ENCODE data around the gene DNAJC11.

DNAJC11 gene

GRCh38 chr1:6685381-6685780, 16.2 kb downstream of the DNAJC11 start:
- TF ChIP-seq, protein P1, sequence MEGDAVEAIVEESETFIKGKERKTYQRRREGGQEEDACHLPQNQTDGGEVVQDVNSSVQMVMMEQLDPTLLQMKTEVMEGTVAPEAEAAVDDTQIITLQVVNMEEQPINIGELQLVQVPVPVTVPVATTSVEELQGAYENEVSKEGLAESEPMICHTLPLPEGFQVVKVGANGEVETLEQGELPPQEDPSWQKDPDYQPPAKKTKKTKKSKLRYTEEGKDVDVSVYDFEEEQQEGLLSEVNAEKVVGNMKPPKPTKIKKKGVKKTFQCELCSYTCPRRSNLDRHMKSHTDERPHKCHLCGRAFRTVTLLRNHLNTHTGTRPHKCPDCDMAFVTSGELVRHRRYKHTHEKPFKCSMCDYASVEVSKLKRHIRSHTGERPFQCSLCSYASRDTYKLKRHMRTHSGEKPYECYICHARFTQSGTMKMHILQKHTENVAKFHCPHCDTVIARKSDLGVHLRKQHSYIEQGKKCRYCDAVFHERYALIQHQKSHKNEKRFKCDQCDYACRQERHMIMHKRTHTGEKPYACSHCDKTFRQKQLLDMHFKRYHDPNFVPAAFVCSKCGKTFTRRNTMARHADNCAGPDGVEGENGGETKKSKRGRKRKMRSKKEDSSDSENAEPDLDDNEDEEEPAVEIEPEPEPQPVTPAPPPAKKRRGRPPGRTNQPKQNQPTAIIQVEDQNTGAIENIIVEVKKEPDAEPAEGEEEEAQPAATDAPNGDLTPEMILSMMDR (conservative IDR thresholded peaks at IDR 0.05; ENCODE audit: low read depth, low read length) = no peak
- H3K4me3 ChIP-seq (ENCODE audit: low read depth, low read length) = no peak overlapping the region
- no peak for DNase-seq (ENCODE audit: low read depth)

GRCh38 chr1:6683434-6683833, 18.2 kb downstream of the DNAJC11 start:
- TF ChIP-seq, protein P1 (conservative IDR thresholded peaks at IDR 0.05; ENCODE audit: low read depth, low read length) = no peak
- H3K4me3 ChIP-seq (ENCODE audit: low read depth, low read length) = no peak overlapping the region

DNA sequence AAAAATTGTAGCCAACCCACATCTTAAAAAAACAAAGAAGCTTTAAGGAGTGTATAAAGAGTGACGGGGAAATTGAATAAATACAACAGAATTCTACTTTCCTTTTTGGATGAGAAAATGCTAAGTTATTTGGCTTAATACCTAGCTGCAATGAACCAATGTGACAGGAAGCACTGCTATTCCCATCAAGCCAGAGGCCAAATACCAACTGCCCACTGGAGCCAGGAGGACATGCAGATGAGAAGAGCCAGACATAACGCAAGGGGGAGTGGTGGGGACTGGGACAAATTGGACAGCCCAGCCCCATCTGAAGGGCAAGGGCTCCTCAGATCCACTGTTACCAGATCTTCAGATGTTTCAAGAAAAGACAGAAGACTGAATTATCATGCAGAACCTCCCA, 25.7 kb downstream of the DNAJC11 start:
- no peak for DNase-seq (ENCODE audit: low read depth)
- no peak overlapping the region for H3K4me3 ChIP-seq (ENCODE audit: low read depth, low read length)
- TF ChIP-seq, protein P1 (conservative IDR thresholded peaks at IDR 0.05; ENCODE audit: low read depth, low read length) = no peak

More at GRCh38 chr1:6683434-6683833, 18.2 kb downstream of the DNAJC11 start:
- no peak for DNase-seq (ENCODE audit: low read depth)

GRCh38 chr1:6674771-6675170, 26.8 kb downstream of the DNAJC11 start:
- TF ChIP-seq, protein P1 (conservative IDR thresholded peaks at IDR 0.05; ENCODE audit: low read depth, low read length) = no peak
- DNase-seq (ENCODE audit: low read depth) = no peak

DNA sequence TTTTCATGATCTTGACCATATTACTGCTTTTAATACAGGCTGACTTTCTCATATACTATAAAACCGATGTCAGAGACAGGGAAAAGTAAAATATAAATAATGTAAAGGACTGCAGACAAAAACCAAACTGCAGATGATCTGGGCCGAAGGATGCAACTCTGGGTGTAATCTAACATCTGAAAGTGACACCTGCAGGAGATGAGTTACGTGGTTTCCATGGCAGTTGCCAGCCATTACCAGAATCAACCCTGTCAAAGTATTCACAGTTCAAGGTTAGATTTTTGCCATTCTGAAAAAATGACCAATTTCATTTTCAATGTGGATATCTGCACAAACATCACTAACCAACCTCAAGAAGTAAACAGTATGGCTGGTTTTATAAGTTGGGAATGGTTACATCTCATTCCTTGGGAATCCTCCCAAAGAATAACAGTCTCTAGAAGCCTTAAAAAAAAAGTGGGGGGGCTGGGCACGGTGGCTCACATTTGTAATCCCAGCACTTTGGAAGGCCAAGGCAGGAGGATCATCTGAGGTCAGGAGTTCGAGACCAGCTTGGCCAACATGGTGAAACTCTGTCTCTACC, 27.7 kb downstream of the DNAJC11 start:
- H3K4me3 ChIP-seq (ENCODE audit: low read depth, low read length) = no peak overlapping the region
- no peak for DNase-seq (ENCODE audit: low read depth)
- TF ChIP-seq, protein P1 (conservative IDR thresholded peaks at IDR 0.05; ENCODE audit: low read depth, low read length) = no peak

More at GRCh38 chr1:6674771-6675170, 26.8 kb downstream of the DNAJC11 start:
- no peak overlapping the region for H3K4me3 ChIP-seq (ENCODE audit: low read depth, low read length)

- TF ChIP-seq, protein P1 (conservative IDR thresholded peaks at IDR 0.05; ENCODE audit: low read depth, low read length) = no peak
- no peak overlapping the region for H3K4me3 ChIP-seq (ENCODE audit: low read depth, low read length)
- no peak for DNase-seq (ENCODE audit: low read depth)
Observed at GRCh38 chr1:6672558-6672957, 29.1 kb downstream of the DNAJC11 start.

- TF ChIP-seq, protein P1 (conservative IDR thresholded peaks at IDR 0.05; ENCODE audit: low read depth, low read length) = no peak
- no peak overlapping the region for H3K4me3 ChIP-seq (ENCODE audit: low read depth, low read length)
Observed at GRCh38 chr1:6668503-6668902, 33.1 kb downstream of the DNAJC11 start.

More at GRCh38 chr1:6668503-6668902, 33.1 kb downstream of the DNAJC11 start:
- DNase-seq (ENCODE audit: low read depth) = no peak
